WTC11 (cell line): ENCODE measurements around the gene CGGBP1. TPM values are rescaled to one million over a fixed set of nuclear protein-coding genes. Genes with fewer than 3 reads are reported as not detected.
A peak's percentile ranks its signal among the peaks of the same experiment; 100 is the strongest.

Source experiments
- ATAC-seq: fragments of 200-7000 bp; cut with Tn5 transposase; 2 replicates; pipeline ENCODE4 v1.10.0; 2021; ENCODE audit warnings: mild to moderate bottlenecking, moderate library complexity
- CTCF ChIA-PET: fragments of 300-600 bp; sonication (Branson Sonifier 250); formaldehyde crosslinking; loops from one replicate; lab custom pipeline; 2021; ENCODE audit warnings: antibody characterized with exemption; lab: Charles Lee
- POLR2A ChIA-PET: fragments of 350-600 bp; sonication (Branson Sonifier 250); formaldehyde crosslinking; loops from one replicate; lab custom pipeline; 2021; ENCODE audit warnings: antibody characterized with exemption; lab: Charles Lee
- DNase-seq: peaks from one replicate; pipeline ENCODE4 v3.0.0; 2021; ENCODE audit warnings: low spot score
- H3K27ac Mint-ChIP-seq: 2 replicates; pipeline ENCODE4 v1.8.0; 2021; ENCODE audit warnings: mixed read lengths
- H3K27me3 Mint-ChIP-seq: 2 replicates; pipeline ENCODE4 v1.8.0; 2021; ENCODE audit warnings: low read depth, mild to moderate bottlenecking, moderate library complexity, mixed read lengths
- H3K36me3 Mint-ChIP-seq: 2 replicates; pipeline ENCODE4 v1.8.0; 2021; ENCODE audit warnings: mixed read lengths
- H3K4me1 Mint-ChIP-seq: 2 replicates; pipeline ENCODE4 v1.8.0; 2022; ENCODE audit warnings: mixed read lengths
- H3K4me3 Mint-ChIP-seq: 2 replicates; pipeline ENCODE4 v1.8.0; 2021; ENCODE audit warnings: mild to moderate bottlenecking, moderate library complexity, mixed read lengths
- H3K9me3 Mint-ChIP-seq: 2 replicates; pipeline ENCODE4 v1.8.0; 2021; ENCODE audit warnings: mixed read lengths
- AR ChIP-seq: fragments of 250-450 bp; sonication (Bioruptor Pico); IDR thresholded peaks from 2 replicates; pipeline ENCODE4 v1.9.0; 2021; ENCODE audit warnings: mild to moderate bottlenecking
- CREM ChIP-seq: sonication (generic); formaldehyde crosslinking; IDR thresholded peaks from 2 replicates; pipeline ENCODE4 v1.8.1; 2022; ENCODE audit warnings: mild to moderate bottlenecking, missing genetic modification reagents, moderate library complexity
- CTCF ChIP-seq: fragments of 200-600 bp; IDR thresholded peaks from 2 replicates; pipeline ENCODE4 v1.8.0; 2022; ENCODE audit warnings: antibody characterized with exemption
- GRHL2 ChIP-seq: fragments of 250-450 bp; sonication (Bioruptor Pico); IDR thresholded peaks from 2 replicates; pipeline ENCODE4 v1.8.0; 2022; ENCODE audit warnings: mild to moderate bottlenecking, moderate library complexity; ENCODE audit not compliant: insufficient replicate concordance, severe bottlenecking
- GTF2I ChIP-seq: fragments of 250-450 bp; sonication (Bioruptor Pico); conservative IDR thresholded peaks from 2 replicates; pipeline ENCODE4 v1.4.0; 2021; ENCODE audit warnings: mild to moderate bottlenecking
- IRF1 ChIP-seq: sonication (generic); formaldehyde crosslinking; IDR thresholded peaks from 2 replicates; pipeline ENCODE4 v1.8.0; 2023; ENCODE audit warnings: missing genetic modification reagents
- NFYB ChIP-seq: sonication (generic); formaldehyde crosslinking; conservative IDR thresholded peaks from 2 replicates; pipeline ENCODE4 v1.8.0; 2022; ENCODE audit warnings: low read depth, missing genetic modification reagents
- OVOL2 ChIP-seq: fragments of 250-450 bp; sonication (Bioruptor Pico); IDR thresholded peaks from 2 replicates; pipeline ENCODE4 v1.9.0; 2021; ENCODE audit warnings: mild to moderate bottlenecking, borderline replicate concordance
- PREB ChIP-seq: sonication (generic); formaldehyde crosslinking; IDR thresholded peaks from 2 replicates; pipeline ENCODE4 v1.8.1; 2022; ENCODE audit warnings: mild to moderate bottlenecking, missing genetic modification reagents, moderate library complexity, borderline replicate concordance
- RELA ChIP-seq: sonication (generic); formaldehyde crosslinking; IDR thresholded peaks from 2 replicates; pipeline ENCODE4 v1.8.1; 2022; ENCODE audit warnings: missing genetic modification reagents, mild to moderate bottlenecking, borderline replicate concordance
- SP1 ChIP-seq: sonication (generic); formaldehyde crosslinking; conservative IDR thresholded peaks from 2 replicates; pipeline ENCODE4 v1.8.1; 2022; ENCODE audit warnings: missing genetic modification reagents
- ZBTB21 ChIP-seq: sonication (generic); formaldehyde crosslinking; IDR thresholded peaks from 2 replicates; pipeline ENCODE4 v1.8.1; 2023; ENCODE audit warnings: mild to moderate bottlenecking, missing genetic modification reagents, borderline replicate concordance
- ZMAT4 ChIP-seq: fragments of 250-450 bp; sonication (Bioruptor Pico); IDR thresholded peaks from 2 replicates; pipeline ENCODE4 v1.9.0; 2021; ENCODE audit warnings: mild to moderate bottlenecking
- ZNF219 ChIP-seq: sonication (generic); formaldehyde crosslinking; IDR thresholded peaks from 2 replicates; pipeline ENCODE4 v1.8.0; 2023; ENCODE audit warnings: missing genetic modification reagents, mild to moderate bottlenecking, borderline replicate concordance
- ZNF423 ChIP-seq: fragments of 250-450 bp; sonication (Bioruptor Pico); IDR thresholded peaks from 2 replicates; pipeline ENCODE4 v2.1.2; 2022; ENCODE audit warnings: mild to moderate bottlenecking, moderate library complexity
- ZNF512 ChIP-seq: sonication (generic); formaldehyde crosslinking; IDR thresholded peaks from 2 replicates; pipeline ENCODE4 v1.8.1; 2022; ENCODE audit warnings: missing genetic modification reagents, borderline replicate concordance
- total RNA-seq: library from RNA; stranded (reverse); gene quantifications from 3 replicates; pipeline ENCODE4 v1.2.3, GENCODE V29; 2021

Gene CGGBP1
- total RNA-seq, 1 experiment from 2014 or later, result 57.6 TPM

- TF ChIP-seq PREB (CRISPR knock-in tag) (no peak), GTF2I (CRISPR knock-in tag) (no peak)
Observed at GRCh38 chr3:88009066-88009465, 49.7 kb downstream of the CGGBP1 start (continued).

GRCh38 chr3:88005066-88005465 lies 53.7 kb downstream of the CGGBP1 start:
- H3K4me3 Mint-ChIP-seq, result no peak overlapping the region
- no peaks in the 10 kb centered on the region for H3K27me3 Mint-ChIP-seq
- no peak for TF ChIP-seq ZBTB21 (CRISPR knock-in tag)
- no peak for TF ChIP-seq AR
- peak; percentile 22; the same call in 1 of the 2 replicates for TF ChIP-seq CTCF
- H3K9me3 Mint-ChIP-seq, result no peaks in the 10 kb centered on the region
- no peak overlapping the region for H3K27ac Mint-ChIP-seq
- no peak for ATAC-seq
- ChIA-PET CTCF (interaction anchor here (0.6 to 1.6 kb wide), 12 partner anchors 21 to 746 kb away, joined by 3 to 11 read pairs (median 5); partner anchors contain the start of genes CGGBP1 and HTR1F), POLR2A (no interaction called here)
- no peak for DNase-seq
- H3K4me1 Mint-ChIP-seq, result peaks cover 3% of the 10 kb centered on the region; the same call in 1 of the 2 replicates
- H3K36me3 Mint-ChIP-seq, result no peaks in the 10 kb centered on the region

- H3K4me1 Mint-ChIP-seq, result peaks cover 3% of the 10 kb centered on the region; the same call in 1 of the 2 replicates
- DNase-seq, result no peak
- no peaks in the 10 kb centered on the region for H3K27me3 Mint-ChIP-seq
- ChIA-PET CTCF (interaction anchor here (0.8 to 1.0 kb wide), 2 partner anchors 102 to 653 kb away, joined by 3 to 9 read pairs; no protein-coding TSS in a partner anchor), POLR2A (no interaction called here)
- no peak overlapping the region for H3K4me3 Mint-ChIP-seq
- no peak overlapping the region for H3K27ac Mint-ChIP-seq
- no peak for ATAC-seq
- TF ChIP-seq GRHL2 (CRISPR knock-in tag) (no peak), CTCF (peak; percentile 56)
- no peaks in the 10 kb centered on the region for H3K9me3 Mint-ChIP-seq
- H3K36me3 Mint-ChIP-seq, result no peaks in the 10 kb centered on the region
Observed at GRCh38 chr3:88003115-88003755, 55.6 kb downstream of the CGGBP1 start.

- CTCF ChIA-PET, result interaction anchor here (0.8 to 1.0 kb wide), 2 partner anchors 101 to 652 kb away, joined by 3 to 9 read pairs; no protein-coding TSS in a partner anchor
- TF ChIP-seq CREM (CRISPR knock-in tag) (no peak), ZNF512 (no peak), ZNF219 (no peak), RELA (CRISPR knock-in tag) (no peak), ZMAT4 (CRISPR knock-in tag) (no peak), ZNF423 (CRISPR knock-in tag) (no peak), OVOL2 (no peak), PREB (CRISPR knock-in tag) (no peak), IRF1 (no peak), NFYB (CRISPR knock-in tag) (no peak), SP1 (CRISPR knock-in tag) (no peak)
Observed at GRCh38 chr3:88002448-88002847, 56.4 kb downstream of the CGGBP1 start.

More at GRCh38 chr3:88002448-88002847, 56.4 kb downstream of the CGGBP1 start:
- POLR2A ChIA-PET, result no interaction called here
- Mint-ChIP-seq H3K36me3 (no peaks in the 10 kb centered on the region), H3K27me3 (no peaks in the 10 kb centered on the region), H3K4me1 (peaks cover 3% of the 10 kb centered on the region; the same call in 1 of the 2 replicates), H3K27ac (no peak overlapping the region), H3K9me3 (no peaks in the 10 kb centered on the region), H3K4me3 (no peak overlapping the region)
- ATAC-seq (no peak), DNase-seq (no peak)
